ENCODE measurements around the gene SMIM24.

Gene SMIM24

GRCh38 chr19:3524904-3525451 lies 44.7 kb upstream of the SMIM24 start:
- TF ChIP-seq, protein P1, sequence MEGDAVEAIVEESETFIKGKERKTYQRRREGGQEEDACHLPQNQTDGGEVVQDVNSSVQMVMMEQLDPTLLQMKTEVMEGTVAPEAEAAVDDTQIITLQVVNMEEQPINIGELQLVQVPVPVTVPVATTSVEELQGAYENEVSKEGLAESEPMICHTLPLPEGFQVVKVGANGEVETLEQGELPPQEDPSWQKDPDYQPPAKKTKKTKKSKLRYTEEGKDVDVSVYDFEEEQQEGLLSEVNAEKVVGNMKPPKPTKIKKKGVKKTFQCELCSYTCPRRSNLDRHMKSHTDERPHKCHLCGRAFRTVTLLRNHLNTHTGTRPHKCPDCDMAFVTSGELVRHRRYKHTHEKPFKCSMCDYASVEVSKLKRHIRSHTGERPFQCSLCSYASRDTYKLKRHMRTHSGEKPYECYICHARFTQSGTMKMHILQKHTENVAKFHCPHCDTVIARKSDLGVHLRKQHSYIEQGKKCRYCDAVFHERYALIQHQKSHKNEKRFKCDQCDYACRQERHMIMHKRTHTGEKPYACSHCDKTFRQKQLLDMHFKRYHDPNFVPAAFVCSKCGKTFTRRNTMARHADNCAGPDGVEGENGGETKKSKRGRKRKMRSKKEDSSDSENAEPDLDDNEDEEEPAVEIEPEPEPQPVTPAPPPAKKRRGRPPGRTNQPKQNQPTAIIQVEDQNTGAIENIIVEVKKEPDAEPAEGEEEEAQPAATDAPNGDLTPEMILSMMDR (IDR thresholded peaks at IDR 0.05; ENCODE audit: low read depth, low read length, missing control alignments), result no peak
- in situ Hi-C loops (cut with HindIII; ENCODE audit: low sequenced_read_pairs), result no loop called here
- DNase-seq (ENCODE audit: low read depth), result no peak
- no peak overlapping the region for H3K4me3 ChIP-seq (ENCODE audit: low read depth, low read length)

DNA sequence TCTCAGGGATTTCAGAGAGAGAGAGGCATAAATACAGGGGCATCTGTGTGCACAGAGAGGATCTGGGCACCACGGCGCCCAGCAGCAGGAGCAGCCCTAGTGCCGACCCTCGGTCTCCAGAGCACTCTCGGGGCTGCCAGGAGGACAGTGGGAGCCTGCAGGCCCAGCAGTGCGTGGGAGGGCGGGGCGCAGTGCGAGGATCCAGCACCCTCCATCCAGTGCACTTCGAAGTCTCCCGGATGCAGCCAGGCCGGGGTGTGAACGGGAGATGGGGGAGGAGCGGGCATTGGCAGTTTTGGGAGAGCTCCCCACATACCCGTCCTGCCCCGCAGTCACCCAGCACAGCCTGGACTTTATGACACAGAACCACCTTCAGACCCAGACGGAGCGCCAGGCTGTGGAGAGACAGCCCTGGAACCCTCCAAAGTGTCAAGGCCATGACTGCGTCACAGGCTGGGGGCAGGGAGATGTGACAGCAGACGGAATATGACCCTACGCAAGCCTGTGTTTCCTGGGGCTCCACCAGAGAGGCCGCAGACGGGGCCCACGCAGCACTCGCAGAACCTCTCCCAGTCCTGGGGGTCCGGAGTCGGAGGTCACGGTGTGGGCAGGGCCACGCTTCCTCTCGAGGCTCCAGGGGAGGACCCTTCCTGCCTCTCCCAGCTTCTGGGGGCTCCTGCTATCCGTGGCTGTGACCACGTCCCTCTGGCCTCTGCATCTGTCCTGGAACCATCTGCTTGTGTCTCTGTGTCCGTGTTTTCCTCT lies 43.9 kb upstream of the SMIM24 start:
- no peak overlapping the region for H3K4me3 ChIP-seq (ENCODE audit: low read depth, low read length)
- TF ChIP-seq, protein P1 (IDR thresholded peaks at IDR 0.05; ENCODE audit: low read depth, low read length, missing control alignments), result no peak
- DNase-seq (ENCODE audit: low read depth), result no peak
- in situ Hi-C loops (cut with HindIII; ENCODE audit: low sequenced_read_pairs), result no loop called here

- TF ChIP-seq, protein P1 (IDR thresholded peaks at IDR 0.05; ENCODE audit: low read depth, low read length, missing control alignments), result no peak
- no peak overlapping the region for H3K4me3 ChIP-seq (ENCODE audit: low read depth, low read length)
- no peak for DNase-seq (ENCODE audit: low read depth)
- in situ Hi-C loops (cut with HindIII; ENCODE audit: low sequenced_read_pairs), result no loop called here
Observed at GRCh38 chr19:3523361-3524077, 43.2 kb upstream of the SMIM24 start.

- TF ChIP-seq, protein P1 (IDR thresholded peaks at IDR 0.05; ENCODE audit: low read depth, low read length, missing control alignments), result no peak
Observed at GRCh38 chr19:3522421-3523360, 42.4 kb upstream of the SMIM24 start.

DNA sequence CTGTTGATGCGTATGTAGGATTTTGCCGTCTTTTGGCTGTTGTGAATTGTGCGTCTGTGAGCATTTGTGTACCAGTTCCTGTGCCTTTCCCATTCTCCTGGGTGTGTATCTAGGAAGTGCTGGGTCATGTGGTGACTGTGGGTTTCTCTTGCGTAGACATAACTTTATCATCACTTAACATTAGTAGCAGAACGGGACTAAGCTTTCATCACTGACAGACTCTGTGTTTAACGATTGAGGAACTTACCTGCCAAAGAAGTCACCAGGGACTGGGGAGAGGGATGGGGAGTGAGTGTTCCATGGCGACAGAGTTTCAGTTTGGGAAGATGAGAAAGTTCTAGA lies 40.8 kb upstream of the SMIM24 start:
- in situ Hi-C loops (cut with HindIII; ENCODE audit: low sequenced_read_pairs), result no loop called here
- no peak for DNase-seq (ENCODE audit: low read depth)
- H3K4me3 ChIP-seq (ENCODE audit: low read depth, low read length), result no peak overlapping the region
- TF ChIP-seq, protein P1 (IDR thresholded peaks at IDR 0.05; ENCODE audit: low read depth, low read length, missing control alignments), result no peak

More at GRCh38 chr19:3522421-3523360, 42.4 kb upstream of the SMIM24 start:
- in situ Hi-C loops (cut with HindIII; ENCODE audit: low sequenced_read_pairs), result no loop called here
- no peak for DNase-seq (ENCODE audit: low read depth)
- no peak overlapping the region for H3K4me3 ChIP-seq (ENCODE audit: low read depth, low read length)

Data from astrocyte of the cerebellum (primary cell).